ENCODE measurements around the gene SP110. TPM values are rescaled to one million over a fixed set of nuclear protein-coding genes. Genes with fewer than 3 reads are reported as not detected.

SP110 gene
- total RNA-seq, 2 donors from 2014 or later, result 0.49 to 1.2 TPM

DNA sequence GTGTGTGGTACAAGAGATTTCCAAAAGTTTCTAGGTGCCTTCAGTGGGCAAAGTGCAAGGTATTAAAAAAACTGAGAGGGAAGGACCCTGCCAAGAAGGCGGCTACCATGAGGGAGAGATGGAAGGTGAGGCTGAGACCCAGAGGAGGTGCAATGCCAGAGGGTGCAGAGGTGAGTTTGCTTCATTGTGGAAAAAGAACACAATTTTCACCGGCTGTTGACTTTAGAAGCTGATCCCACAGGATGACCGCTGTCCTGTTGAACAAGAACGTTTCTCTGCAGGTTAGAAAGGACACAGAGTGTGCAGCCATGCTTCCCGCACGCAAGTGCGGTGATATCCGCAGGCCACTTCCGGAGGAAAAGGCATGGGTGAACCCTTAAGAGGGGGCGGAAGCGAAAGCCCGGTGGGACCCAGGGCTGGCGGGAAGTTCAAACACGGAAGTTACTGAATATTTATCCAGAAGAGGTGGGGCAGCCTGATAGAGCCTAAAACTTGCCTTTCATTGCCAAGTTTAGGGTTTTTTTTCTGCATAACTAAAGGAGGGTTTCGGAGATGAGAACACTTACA is 16.6 kb downstream of the SP110 start:
- Histone ChIP-seq H3K36me3 (ENCODE audit: control insufficient read depth, insufficient read depth, low read length) (no peaks in the 10 kb centered on the region), H3K4me3 (ENCODE audit: low read length) (no peak overlapping the region), H3K4me1 (ENCODE audit: control insufficient read depth, insufficient read depth, low read length) (no peaks in the 10 kb centered on the region), H3K9ac (ENCODE audit: extremely low read depth, low read length, poor library complexity, severe bottlenecking) (no peak overlapping the region), H3K9me3 (ENCODE audit: control insufficient read depth, low read length) (no peaks in the 10 kb centered on the region), H3K27me3 (ENCODE audit: control insufficient read depth, insufficient read depth, low read length, poor library complexity, severe bottlenecking) (no peaks in the 10 kb centered on the region), H3K27ac (ENCODE audit: low read depth, low read length) (no peak overlapping the region)
- WGBS, 2 experiments (ENCODE audit: insufficient coverage in 1 of 2, insufficient read length in 1 of 2), result 94 to 96% methylated on average over 8 to 14 of the region's 15 CpGs
- Mint-ChIP-seq H3K4me1 (peaks cover 2% of the 10 kb centered on the region), H3K36me3 (ENCODE audit: low read depth) (no peaks in the 10 kb centered on the region), H3K9me3 (no peaks in the 10 kb centered on the region), H3K27me3 (ENCODE audit: insufficient read depth) (no peaks in the 10 kb centered on the region), H3K27ac (no peak overlapping the region), H3K4me3 (no peak overlapping the region)
- no peak for DNase-seq
- no peak for TF ChIP-seq CTCF (conservative IDR thresholded peaks at IDR 0.05)

GRCh38 chr2:230202430-230203109 is 17.2 kb downstream of the SP110 start:
- Mint-ChIP-seq H3K9me3 (no peaks in the 10 kb centered on the region), H3K4me1 (peaks cover 2% of the 10 kb centered on the region), H3K36me3 (ENCODE audit: low read depth) (no peaks in the 10 kb centered on the region), H3K4me3 (no peak overlapping the region), H3K27ac (no peak overlapping the region), H3K27me3 (ENCODE audit: insufficient read depth) (no peaks in the 10 kb centered on the region)
- WGBS, 2 experiments (ENCODE audit: insufficient coverage in 1 of 2, insufficient read length in 1 of 2), result 92 to 94% methylated on average over 3 to 10 of the region's 10 CpGs
- Histone ChIP-seq H3K9ac (ENCODE audit: extremely low read depth, low read length, poor library complexity, severe bottlenecking) (no peak overlapping the region), H3K27ac (ENCODE audit: low read depth, low read length) (no peak overlapping the region), H3K4me3 (ENCODE audit: low read length) (no peak overlapping the region), H3K9me3 (ENCODE audit: control insufficient read depth, low read length) (no peaks in the 10 kb centered on the region), H3K4me1 (ENCODE audit: control insufficient read depth, insufficient read depth, low read length) (no peaks in the 10 kb centered on the region), H3K27me3 (ENCODE audit: control insufficient read depth, insufficient read depth, low read length, poor library complexity, severe bottlenecking) (no peaks in the 10 kb centered on the region), H3K36me3 (ENCODE audit: control insufficient read depth, insufficient read depth, low read length) (no peaks in the 10 kb centered on the region)
- TF ChIP-seq CTCF (conservative IDR thresholded peaks at IDR 0.05), result no peak
- no peak for DNase-seq

- DNase-seq, result no peak
- no peak overlapping the region for H3K9ac ChIP-seq (ENCODE audit: extremely low read depth, low read length, poor library complexity, severe bottlenecking)
- Mint-ChIP-seq H3K4me3 (no peak overlapping the region), H3K27me3 (ENCODE audit: insufficient read depth) (peaks cover 2% of the 10 kb centered on the region), H3K36me3 (ENCODE audit: low read depth) (no peaks in the 10 kb centered on the region), H3K9me3 (peaks cover 7% of the 10 kb centered on the region), H3K4me1 (no peaks in the 10 kb centered on the region), H3K27ac (no peak overlapping the region)
- H3K27ac ChIP-seq (ENCODE audit: low read depth, low read length), result no peak overlapping the region
- no peaks in the 10 kb centered on the region for H3K9me3 ChIP-seq (ENCODE audit: control insufficient read depth, low read length)
- H3K27me3 ChIP-seq (ENCODE audit: control insufficient read depth, insufficient read depth, low read length, poor library complexity, severe bottlenecking), result no peaks in the 10 kb centered on the region
- H3K4me1 ChIP-seq (ENCODE audit: control insufficient read depth, insufficient read depth, low read length), result no peaks in the 10 kb centered on the region
- no peak for TF ChIP-seq CTCF (conservative IDR thresholded peaks at IDR 0.05)
- H3K36me3 ChIP-seq (ENCODE audit: control insufficient read depth, insufficient read depth, low read length), result no peaks in the 10 kb centered on the region
- H3K4me3 ChIP-seq (ENCODE audit: low read length), result no peak overlapping the region
- 83 to 85% methylated on average over 10 of the region's 10 CpGs for WGBS, 2 experiments (ENCODE audit: insufficient coverage in 1 of 2, insufficient read length in 1 of 2)
Observed at GRCh38 chr2:230184727-230185578, 34.8 kb downstream of the SP110 start.
